ENCODE measurements around the gene FAR2. TPM values are rescaled to one million over a fixed set of nuclear protein-coding genes. Genes with fewer than 3 reads are reported as not detected.

The FAR2 gene
- total RNA-seq, 2 experiments from 2014 or later = 9.2 to 9.9 TPM

- Mint-ChIP-seq H3K4me3 (no peak overlapping the region), H3K27me3 (no peaks in the 10 kb centered on the region), H3K4me1 (ENCODE audit: low read depth) (no peaks in the 10 kb centered on the region), H3K9me3 (no peaks in the 10 kb centered on the region), H3K36me3 (no peaks in the 10 kb centered on the region), H3K27ac (no peak overlapping the region)
- ChIA-PET POLR2A (no interaction called here), CTCF (no interaction called here)
- intact Hi-C loops (cut with micrococcal nuclease) = no loop called here
- no peak for DNase-seq
Measured at GRCh38 chr12:29187756-29188155, 38.7 kb downstream of the FAR2 start.

- Mint-ChIP-seq H3K27ac (no peak overlapping the region), H3K4me3 (no peak overlapping the region), H3K9me3 (no peaks in the 10 kb centered on the region), H3K36me3 (no peaks in the 10 kb centered on the region), H3K27me3 (no peaks in the 10 kb centered on the region), H3K4me1 (ENCODE audit: low read depth) (no peaks in the 10 kb centered on the region)
- ChIA-PET POLR2A (no interaction called here), CTCF (no interaction called here)
- DNase-seq = no peak
- intact Hi-C loops (cut with micrococcal nuclease) = no loop called here
Measured at GRCh38 chr12:29191267-29191850, 42.3 kb downstream of the FAR2 start.

DNA sequence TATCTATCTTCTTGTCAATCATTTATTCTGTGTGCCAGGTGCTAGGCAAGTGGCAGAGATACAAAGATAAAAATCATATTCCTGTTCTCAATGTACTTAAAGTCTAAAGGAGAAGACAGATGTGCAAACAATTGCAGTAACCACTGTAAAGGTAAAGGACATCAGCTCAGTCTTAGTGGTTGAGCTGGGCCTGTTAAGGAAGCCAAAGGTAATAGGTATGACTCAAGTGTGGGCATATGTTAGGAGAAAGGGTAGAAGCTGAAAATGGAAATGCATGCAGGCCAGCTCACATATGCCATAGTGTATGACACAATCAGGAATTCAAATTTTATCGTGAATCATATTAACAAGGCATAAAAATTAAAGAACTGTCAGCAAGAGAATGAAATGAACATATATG is 49.8 kb downstream of the FAR2 start:
- H3K27ac Mint-ChIP-seq = no peak overlapping the region
- H3K27me3 Mint-ChIP-seq = no peaks in the 10 kb centered on the region
- intact Hi-C loops (cut with micrococcal nuclease) = no loop called here
- H3K4me3 Mint-ChIP-seq = no peak overlapping the region
- CTCF ChIA-PET = no interaction called here
- H3K4me1 Mint-ChIP-seq (ENCODE audit: low read depth) = no peaks in the 10 kb centered on the region
- peaks cover 9% of the 10 kb centered on the region for H3K9me3 Mint-ChIP-seq
- H3K36me3 Mint-ChIP-seq = peaks cover 6% of the 10 kb centered on the region
- DNase-seq = no peak
- POLR2A ChIA-PET = no interaction called here

GRCh38 chr12:29200586-29200985 is 51.5 kb downstream of the FAR2 start:
- Mint-ChIP-seq H3K9me3 (peaks cover 9% of the 10 kb centered on the region), H3K36me3 (peaks cover 6% of the 10 kb centered on the region), H3K4me3 (no peak overlapping the region), H3K4me1 (ENCODE audit: low read depth) (no peaks in the 10 kb centered on the region), H3K27me3 (no peaks in the 10 kb centered on the region), H3K27ac (no peak overlapping the region)
- ChIA-PET CTCF (no interaction called here), POLR2A (no interaction called here)
- DNase-seq = no peak
- intact Hi-C loops (cut with micrococcal nuclease) = no loop called here

DNA sequence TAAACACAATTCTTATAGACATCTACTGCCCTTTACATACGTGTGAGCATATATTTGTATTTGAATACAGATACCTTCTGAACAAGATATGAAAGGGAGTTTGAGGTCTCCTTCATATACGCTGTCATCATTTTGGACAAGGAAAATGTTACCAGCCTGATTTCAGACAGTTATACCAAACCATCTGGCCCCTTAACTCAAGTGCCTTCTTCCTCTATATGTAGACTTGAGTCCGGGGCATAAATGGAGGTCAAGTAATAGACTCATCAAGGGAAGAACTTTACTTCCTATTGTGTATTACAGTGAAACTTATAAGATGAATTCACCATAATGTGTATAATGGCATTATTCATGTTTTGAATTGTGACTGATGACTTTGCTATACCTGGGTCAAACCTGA is 52.2 kb downstream of the FAR2 start:
- H3K36me3 Mint-ChIP-seq = peaks cover 6% of the 10 kb centered on the region
- intact Hi-C loops (cut with micrococcal nuclease) = no loop called here
- H3K27me3 Mint-ChIP-seq = no peaks in the 10 kb centered on the region
- DNase-seq = no peak
- CTCF ChIA-PET = no interaction called here
- H3K4me3 Mint-ChIP-seq = no peak overlapping the region
- H3K4me1 Mint-ChIP-seq (ENCODE audit: low read depth) = no peaks in the 10 kb centered on the region
- H3K9me3 Mint-ChIP-seq = peaks cover 9% of the 10 kb centered on the region
- no peak overlapping the region for H3K27ac Mint-ChIP-seq
- POLR2A ChIA-PET = no interaction called here

DNA sequence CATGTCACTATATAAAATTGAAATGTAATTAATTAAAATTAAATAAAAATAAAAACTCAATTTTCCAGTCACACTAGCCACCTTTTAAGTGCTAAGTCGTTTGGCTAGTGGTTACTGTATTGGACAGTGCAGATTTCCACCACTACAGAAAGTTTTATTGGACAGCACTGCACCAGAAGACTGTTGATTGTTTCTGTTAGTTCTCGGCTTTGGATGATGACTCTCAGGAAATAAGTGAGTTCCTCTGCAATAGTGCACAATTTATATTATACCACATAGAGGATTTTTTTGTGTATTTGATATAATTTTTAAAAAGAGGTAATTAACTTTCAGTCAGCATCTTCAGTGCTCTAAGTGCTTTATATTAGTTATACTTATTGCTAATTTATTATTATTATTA is 52.7 kb downstream of the FAR2 start:
- H3K27me3 Mint-ChIP-seq = no peaks in the 10 kb centered on the region
- peaks cover 6% of the 10 kb centered on the region for H3K36me3 Mint-ChIP-seq
- ChIA-PET CTCF (no interaction called here), POLR2A (no interaction called here)
- H3K27ac Mint-ChIP-seq = no peak overlapping the region
- H3K4me1 Mint-ChIP-seq (ENCODE audit: low read depth) = no peaks in the 10 kb centered on the region
- no peak for DNase-seq
- peaks cover 9% of the 10 kb centered on the region for H3K9me3 Mint-ChIP-seq
- intact Hi-C loops (cut with micrococcal nuclease) = no loop called here
- H3K4me3 Mint-ChIP-seq = no peak overlapping the region

- CTCF ChIA-PET = no interaction called here
- Mint-ChIP-seq H3K27ac (no peak overlapping the region), H3K4me1 (ENCODE audit: low read depth) (no peaks in the 10 kb centered on the region), H3K27me3 (no peaks in the 10 kb centered on the region), H3K9me3 (peaks cover 9% of the 10 kb centered on the region), H3K36me3 (peaks cover 6% of the 10 kb centered on the region), H3K4me3 (no peak overlapping the region)
- POLR2A ChIA-PET = no interaction called here
- intact Hi-C loops (cut with micrococcal nuclease) = no loop called here
- no peak for DNase-seq
Measured at GRCh38 chr12:29204521-29204920, 55.4 kb downstream of the FAR2 start.

- POLR2A ChIA-PET = no interaction called here
- intact Hi-C loops (cut with micrococcal nuclease) = no loop called here
- peaks cover 8% of the 10 kb centered on the region for H3K9me3 Mint-ChIP-seq
- H3K4me1 Mint-ChIP-seq (ENCODE audit: low read depth) = no peaks in the 10 kb centered on the region
- CTCF ChIA-PET = no interaction called here
- peaks cover 5% of the 10 kb centered on the region for H3K36me3 Mint-ChIP-seq
- no peak for DNase-seq
- H3K4me3 Mint-ChIP-seq = no peak overlapping the region
- no peaks in the 10 kb centered on the region for H3K27me3 Mint-ChIP-seq
- H3K27ac Mint-ChIP-seq = no peak overlapping the region
Measured at GRCh38 chr12:29207120-29207519, 58.0 kb downstream of the FAR2 start.

DNA sequence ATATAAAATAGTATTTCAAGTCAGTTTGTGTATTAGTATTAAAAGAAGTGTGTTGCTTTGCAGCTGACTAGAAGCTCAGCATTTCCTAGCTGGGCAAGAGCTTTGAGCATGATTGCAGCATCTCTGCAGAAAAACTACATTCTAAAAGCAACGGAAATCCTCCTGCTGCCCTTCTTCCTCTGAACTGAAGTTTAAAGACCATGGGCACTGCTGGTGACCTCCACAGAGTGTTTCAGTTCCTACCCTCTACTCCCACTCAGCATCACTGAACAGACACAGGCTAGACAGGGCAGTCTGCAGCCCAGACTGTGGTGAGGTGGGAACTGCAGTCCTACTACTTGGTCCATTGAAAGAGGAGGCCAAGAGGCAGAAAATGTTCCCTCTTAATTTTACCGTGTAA is 59.0 kb downstream of the FAR2 start:
- intact Hi-C loops (cut with micrococcal nuclease) = no loop called here
- ChIA-PET POLR2A (interaction anchor here (0.5 kb wide), 1 partner anchor 793 kb away, joined by 4 read pairs; no protein-coding TSS in a partner anchor), CTCF (no interaction called here)
- Mint-ChIP-seq H3K27ac (no peak overlapping the region), H3K36me3 (no peaks in the 10 kb centered on the region), H3K9me3 (peaks cover 2% of the 10 kb centered on the region), H3K4me1 (ENCODE audit: low read depth) (no peaks in the 10 kb centered on the region), H3K27me3 (no peaks in the 10 kb centered on the region), H3K4me3 (no peak overlapping the region)
- no peak for DNase-seq

GRCh38 chr12:29208936-29209701 is 60.0 kb downstream of the FAR2 start:
- Mint-ChIP-seq H3K27me3 (no peaks in the 10 kb centered on the region), H3K4me1 (ENCODE audit: low read depth) (no peaks in the 10 kb centered on the region), H3K4me3 (no peak overlapping the region), H3K27ac (no peak overlapping the region), H3K36me3 (no peaks in the 10 kb centered on the region), H3K9me3 (no peaks in the 10 kb centered on the region)
- POLR2A ChIA-PET = no interaction called here
- no peak for DNase-seq
- intact Hi-C loops (cut with micrococcal nuclease) = no loop called here
- CTCF ChIA-PET = interaction anchor here (0.7 kb wide), 1 partner anchor 99 kb away, joined by 3 read pairs; no protein-coding TSS in a partner anchor

DNA sequence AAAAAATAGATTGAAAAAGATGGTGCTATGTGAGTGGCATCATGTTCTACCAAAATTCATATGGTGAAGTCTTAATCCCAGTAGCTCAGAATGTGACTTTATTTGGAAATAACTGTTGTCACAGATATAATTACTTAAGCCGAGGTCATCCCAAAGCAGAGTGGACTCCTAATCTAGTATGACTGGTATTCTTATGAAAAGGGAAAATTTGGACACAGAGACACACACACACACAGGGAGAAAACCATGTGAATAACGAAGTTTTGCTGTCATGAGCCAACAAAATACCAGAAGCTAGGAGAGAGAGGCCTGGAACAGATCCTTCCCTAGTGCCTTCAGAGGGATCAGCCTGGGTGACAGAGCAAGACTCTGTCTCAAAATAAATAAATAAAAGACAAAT is 62.6 kb downstream of the FAR2 start:
- H3K9me3 Mint-ChIP-seq = no peaks in the 10 kb centered on the region
- POLR2A ChIA-PET = no interaction called here
- no peaks in the 10 kb centered on the region for H3K4me1 Mint-ChIP-seq (ENCODE audit: low read depth)
- intact Hi-C loops (cut with micrococcal nuclease) = no loop called here
- no peak for DNase-seq
- H3K27ac Mint-ChIP-seq = no peak overlapping the region
- CTCF ChIA-PET = interaction anchor here (0.6 kb wide), 1 partner anchor 65 kb away, joined by 3 read pairs; no protein-coding TSS in a partner anchor
- H3K4me3 Mint-ChIP-seq = no peak overlapping the region
- no peaks in the 10 kb centered on the region for H3K36me3 Mint-ChIP-seq
- H3K27me3 Mint-ChIP-seq = no peaks in the 10 kb centered on the region

DNA sequence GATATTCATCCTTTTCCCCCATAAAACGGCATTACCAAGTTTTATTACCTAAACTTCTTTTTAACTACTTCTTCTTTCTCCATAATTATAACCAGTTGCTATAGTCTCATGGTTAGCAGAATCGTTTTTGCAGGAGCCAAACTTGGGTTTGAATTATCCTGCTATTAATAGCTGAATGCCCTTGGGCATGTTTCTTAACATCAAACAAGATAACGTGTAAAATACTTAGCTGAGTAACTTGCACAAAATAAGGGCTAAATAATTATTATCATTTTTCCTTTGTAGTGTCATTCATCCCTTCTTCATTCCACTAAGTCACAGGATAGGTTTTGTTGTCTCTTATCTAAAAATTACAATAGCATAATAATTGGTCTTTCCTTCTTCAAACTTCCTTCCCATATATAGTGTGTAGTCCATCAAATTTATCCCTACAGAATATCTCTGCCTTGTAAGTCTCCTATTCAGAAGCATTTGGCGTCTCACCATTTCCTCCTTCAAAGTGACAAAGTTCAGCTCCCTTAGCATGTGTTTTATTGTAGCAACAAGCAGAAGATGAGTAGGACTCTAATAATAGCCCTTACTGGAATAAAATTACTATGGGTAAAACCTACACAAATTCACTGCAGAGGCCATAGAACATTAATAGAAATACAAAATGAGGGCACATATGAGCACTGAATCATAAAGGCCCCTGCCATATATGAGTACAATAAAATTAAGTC is 63.8 kb downstream of the FAR2 start:
- Mint-ChIP-seq H3K9me3 (no peaks in the 10 kb centered on the region), H3K36me3 (no peaks in the 10 kb centered on the region), H3K27ac (no peak overlapping the region), H3K4me1 (ENCODE audit: low read depth) (no peaks in the 10 kb centered on the region), H3K4me3 (no peak overlapping the region), H3K27me3 (no peaks in the 10 kb centered on the region)
- POLR2A ChIA-PET = no interaction called here
- CTCF ChIA-PET = no interaction called here
- no peak for DNase-seq
- intact Hi-C loops (cut with micrococcal nuclease) = no loop called here

DNA sequence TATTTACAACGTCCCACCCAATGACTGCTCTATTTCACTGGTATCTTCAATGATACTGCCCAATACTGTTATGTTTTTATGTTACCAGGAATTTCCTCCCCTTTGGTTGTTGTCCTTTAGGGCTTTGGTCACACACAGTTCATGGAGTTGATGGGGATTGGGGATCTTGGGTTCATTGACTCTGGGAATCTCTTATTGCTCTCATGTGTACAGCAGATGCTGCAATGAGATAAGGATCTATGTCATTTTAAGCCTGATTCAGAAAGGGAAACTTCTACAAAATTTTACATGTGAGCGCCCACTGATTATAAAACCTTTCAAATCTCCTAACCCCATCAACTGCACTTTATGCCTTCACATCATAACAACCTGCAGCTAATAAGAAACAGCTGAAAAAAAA is 67.2 kb downstream of the FAR2 start:
- CTCF ChIA-PET = no interaction called here
- H3K4me3 Mint-ChIP-seq = no peak overlapping the region
- POLR2A ChIA-PET = no interaction called here
- DNase-seq = no peak
- H3K4me1 Mint-ChIP-seq (ENCODE audit: low read depth) = no peaks in the 10 kb centered on the region
- no peaks in the 10 kb centered on the region for H3K9me3 Mint-ChIP-seq
- no peaks in the 10 kb centered on the region for H3K27me3 Mint-ChIP-seq
- intact Hi-C loops (cut with micrococcal nuclease) = no loop called here
- H3K36me3 Mint-ChIP-seq = no peaks in the 10 kb centered on the region
- H3K27ac Mint-ChIP-seq = no peak overlapping the region
